Skeletal muscle tissue (tissue), 4 donors: ENCODE results near the gene NSRP1. TPM values are rescaled to one million over a fixed set of nuclear protein-coding genes. Genes with fewer than 3 reads are reported as not detected.

Source experiments
- H3K27ac ChIP-seq: one replicate; pipeline ENCODE4 v1.7.0; 2013; ENCODE audit warnings: mild to moderate bottlenecking, low read depth, low read length, inconsistent platforms
- H3K27me3 ChIP-seq, 3 donors: one replicate each; pipeline ENCODE4 v1.7.0; 2013; ENCODE audit warnings: low read length in 3 of 3; ENCODE audit not compliant: control insufficient read depth in 3 of 3, insufficient read depth in 3 of 3
- H3K36me3 ChIP-seq, 3 donors: one replicate each; pipeline ENCODE4 v1.7.0; 2013; ENCODE audit warnings: low read length in 3 of 3; ENCODE audit not compliant: control insufficient read depth in 3 of 3, insufficient read depth in 3 of 3
- H3K4me1 ChIP-seq, 3 donors: one replicate each; pipeline ENCODE4 v1.7.0; 2013; ENCODE audit warnings: low read length in 3 of 3, mild to moderate bottlenecking in 3 of 3; ENCODE audit not compliant: control insufficient read depth in 3 of 3, insufficient read depth in 3 of 3
- H3K4me3 ChIP-seq, 3 donors: one replicate each; pipeline ENCODE4 v1.7.0; 2013; ENCODE audit warnings: low read length in 3 of 3
- H3K9ac ChIP-seq, 3 donors: one replicate each; pipeline ENCODE4 v1.7.0; 2013; ENCODE audit warnings: low read length in 3 of 3, mild to moderate bottlenecking in 3 of 3, moderate library complexity in 2 of 3, low read depth in 1 of 3
- H3K9me3 ChIP-seq, 3 donors: one replicate each; pipeline ENCODE4 v1.7.0; 2013; ENCODE audit warnings: low read length in 3 of 3; ENCODE audit not compliant: control insufficient read depth in 3 of 3
- total RNA-seq: library from RNA; depleted of rRNA; stranded (reverse); fragments of >200 nt; gene quantifications from one replicate; pipeline ENCODE4 v1.2.3, GENCODE V29; 2014
- donor health status: Osteomylitis.

Gene NSRP1
- total RNA-seq, 1 donor from 2014 or later = 7.8 TPM

DNA sequence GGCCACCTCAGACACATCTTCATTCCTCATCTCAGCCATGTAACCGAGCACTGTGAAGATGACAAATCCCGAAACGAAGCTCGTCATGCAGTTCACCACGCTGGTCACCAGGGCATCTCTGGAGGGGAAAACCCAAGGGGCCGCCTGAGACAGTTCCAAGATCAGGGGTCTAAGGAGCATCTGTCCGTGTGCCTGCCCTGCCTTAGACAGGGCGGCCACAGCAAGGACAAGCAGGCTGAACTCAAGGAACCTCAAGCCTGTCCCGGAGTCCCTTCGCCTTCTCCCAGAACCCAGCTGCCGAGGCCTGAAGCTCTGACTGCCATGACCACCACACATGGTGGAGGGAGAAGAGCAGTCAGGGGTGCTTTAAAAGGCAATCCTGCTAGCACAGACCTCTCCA lies 96.1 kb downstream of the NSRP1 start:
- Histone ChIP-seq H3K4me1 (no peaks in the 10 kb centered on the region), H3K9me3 (no peaks in the 10 kb centered on the region), H3K9ac (no peak overlapping the region), H3K27ac (no peak overlapping the region), H3K27me3 (peaks cover 0 to 6% (median 3%) of the 10 kb centered on the region in 3 donors), H3K36me3 (no peaks in the 10 kb centered on the region), H3K4me3 (no peak overlapping the region)

DNA sequence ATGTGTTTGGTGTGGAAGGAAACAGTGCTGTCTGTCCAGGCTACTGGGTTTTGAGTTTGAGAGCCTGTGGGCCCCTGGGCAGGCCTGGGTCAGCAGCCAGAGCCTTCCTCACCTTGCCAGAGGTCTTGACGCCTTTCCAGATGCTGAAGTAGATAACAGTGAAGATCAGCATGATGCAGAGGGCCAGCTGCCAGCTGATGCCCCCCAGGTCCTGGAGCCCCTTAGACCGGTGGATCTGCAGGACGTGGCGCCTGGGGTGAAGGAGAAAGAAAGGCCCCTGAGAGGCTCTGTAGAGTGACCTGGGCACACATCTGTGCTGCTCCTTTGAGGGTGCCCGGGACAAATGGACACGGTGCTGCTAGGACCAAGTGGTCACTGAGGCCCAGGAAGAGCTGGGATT lies 100.4 kb downstream of the NSRP1 start:
- H3K36me3 ChIP-seq = no peaks in the 10 kb centered on the region

DNA sequence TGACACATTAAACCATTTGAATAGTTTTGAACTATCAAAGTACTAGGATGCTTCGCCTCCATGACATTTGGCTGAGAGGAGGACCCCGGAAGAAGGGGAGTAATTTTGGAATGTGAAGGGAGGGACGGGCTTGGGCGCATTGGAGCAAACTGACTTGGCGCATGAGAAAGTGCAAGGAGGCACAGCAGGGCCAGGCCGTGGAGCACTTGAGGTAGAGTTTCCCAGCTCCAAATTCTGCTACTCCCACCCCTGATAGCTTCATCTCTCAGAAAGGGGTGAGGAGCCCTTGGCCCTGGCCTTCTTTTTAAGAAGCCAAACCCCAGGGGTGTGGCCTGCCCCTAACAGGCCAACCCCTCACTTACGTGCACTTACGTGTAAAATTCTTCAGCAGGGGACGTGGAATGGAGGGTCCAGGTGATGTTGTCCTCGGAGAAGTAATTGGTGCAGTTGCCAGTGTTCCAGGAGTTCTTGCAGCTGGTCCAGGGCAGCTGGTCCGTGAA lies 101.2 kb downstream of the NSRP1 start:
- Histone ChIP-seq H3K27ac (no peak overlapping the region), H3K4me1 (no peaks in the 10 kb centered on the region), H3K9ac (no peak overlapping the region), H3K27me3 (peaks cover 0 to 6% (median 2%) of the 10 kb centered on the region in 3 donors), H3K4me3 (no peak overlapping the region), H3K9me3 (no peaks in the 10 kb centered on the region), H3K36me3 (no peaks in the 10 kb centered on the region)

More for the DNA sequence above, 100.4 kb downstream of the NSRP1 start:
- Histone ChIP-seq H3K4me3 (no peak overlapping the region), H3K4me1 (no peaks in the 10 kb centered on the region), H3K9ac (no peak overlapping the region), H3K27ac (no peak overlapping the region), H3K9me3 (no peaks in the 10 kb centered on the region), H3K27me3 (peaks cover 0 to 3% (median 2%) of the 10 kb centered on the region in 3 donors)

DNA sequence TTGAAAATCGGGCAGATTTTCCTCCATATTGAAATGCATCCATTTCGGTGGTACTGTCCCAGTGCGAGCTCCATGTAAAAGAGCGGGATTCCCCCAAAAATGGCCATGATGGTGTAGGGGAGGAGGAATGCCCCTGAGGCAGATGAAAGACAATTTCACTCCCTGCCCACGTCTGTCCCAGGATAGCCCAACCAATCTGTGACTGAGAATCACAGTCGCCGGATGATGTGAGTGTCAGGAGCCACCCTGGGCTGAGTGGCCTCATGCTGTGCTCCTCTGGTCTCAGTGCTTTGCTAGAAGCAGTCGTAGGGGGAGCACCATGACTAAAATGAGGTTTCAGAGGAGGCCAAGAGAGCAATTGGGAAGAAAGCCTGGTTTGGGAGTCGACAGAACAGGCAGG lies 102.2 kb downstream of the NSRP1 start:
- Histone ChIP-seq H3K36me3 (no peaks in the 10 kb centered on the region), H3K9ac (no peak overlapping the region), H3K9me3 (no peaks in the 10 kb centered on the region), H3K27ac (no peak overlapping the region), H3K4me3 (no peak overlapping the region), H3K4me1 (no peaks in the 10 kb centered on the region), H3K27me3 (peaks cover 0 to 6% (median 2%) of the 10 kb centered on the region in 3 donors)

DNA sequence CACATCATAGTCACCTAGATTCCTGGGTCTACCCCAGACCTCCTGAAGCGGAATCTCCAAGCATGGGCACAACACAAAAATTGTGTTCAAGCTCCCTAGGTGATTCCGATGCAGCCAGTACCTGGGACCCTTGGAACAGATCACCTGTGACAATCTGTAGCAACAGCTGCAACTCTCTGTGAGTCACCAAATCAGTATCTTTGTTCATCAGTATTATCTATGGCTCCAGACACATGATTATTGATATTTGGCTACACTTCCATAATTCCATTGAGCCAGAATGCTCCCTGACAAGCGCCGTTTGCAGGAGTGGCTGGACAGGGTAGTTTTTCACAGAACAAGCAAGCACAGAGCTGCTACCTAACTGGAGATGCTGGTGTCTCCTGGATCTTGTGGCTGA lies 102.7 kb downstream of the NSRP1 start:
- Histone ChIP-seq H3K36me3 (no peaks in the 10 kb centered on the region), H3K9ac (no peak overlapping the region), H3K9me3 (no peaks in the 10 kb centered on the region), H3K27ac (no peak overlapping the region), H3K27me3 (peaks cover 0 to 6% (median 2%) of the 10 kb centered on the region in 3 donors), H3K4me1 (no peaks in the 10 kb centered on the region), H3K4me3 (no peak overlapping the region)

DNA sequence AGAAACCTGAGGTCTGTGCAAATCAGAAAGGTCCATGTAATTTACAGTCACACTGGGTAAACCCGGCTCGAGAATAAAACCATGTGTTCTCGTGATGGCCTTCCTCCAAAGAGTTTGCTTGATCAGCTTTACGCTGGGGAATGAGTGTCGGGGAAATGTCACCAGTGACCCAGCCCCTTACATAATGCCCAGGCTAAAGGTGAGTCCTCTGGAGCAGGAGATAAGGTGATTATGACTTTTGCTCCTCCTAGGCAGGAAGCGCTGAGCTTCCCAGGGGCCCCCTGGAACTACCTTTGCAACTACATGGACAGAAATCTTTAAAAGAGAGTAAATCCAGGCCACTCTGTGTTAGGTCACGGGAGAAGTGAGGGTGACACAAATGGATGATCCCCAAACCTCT lies 103.2 kb downstream of the NSRP1 start:
- Histone ChIP-seq H3K27me3 (peaks cover 0 to 6% (median 2%) of the 10 kb centered on the region in 3 donors), H3K4me1 (no peaks in the 10 kb centered on the region), H3K27ac (no peak overlapping the region), H3K4me3 (no peak overlapping the region), H3K9ac (no peak overlapping the region), H3K36me3 (no peaks in the 10 kb centered on the region), H3K9me3 (no peaks in the 10 kb centered on the region)

DNA sequence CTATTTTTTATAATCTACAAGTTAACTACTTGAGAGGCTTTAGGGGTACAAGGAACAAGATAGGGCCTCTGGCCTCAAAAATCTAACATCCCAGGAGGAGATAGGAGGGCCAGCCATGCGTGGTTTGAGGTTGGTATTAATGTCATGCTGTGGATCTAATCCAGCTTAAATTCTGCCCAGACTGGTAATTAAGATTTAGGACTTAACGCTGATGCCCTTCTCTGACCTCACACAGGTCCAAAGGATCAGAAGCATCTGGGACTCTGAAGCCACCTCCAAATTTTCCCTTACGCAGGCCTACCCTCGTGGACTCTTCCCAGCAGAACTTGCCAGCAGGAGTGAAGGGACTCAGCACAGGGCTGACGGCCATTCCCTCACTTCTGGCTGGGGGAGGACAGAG lies 103.8 kb downstream of the NSRP1 start:
- Histone ChIP-seq H3K4me3 (no peak overlapping the region), H3K36me3 (no peaks in the 10 kb centered on the region), H3K27ac (no peak overlapping the region), H3K9ac (no peak overlapping the region), H3K9me3 (no peaks in the 10 kb centered on the region), H3K4me1 (no peaks in the 10 kb centered on the region), H3K27me3 (peaks cover 0 to 6% (median 2%) of the 10 kb centered on the region in 3 donors)

- Histone ChIP-seq H3K36me3 (no peaks in the 10 kb centered on the region), H3K9me3 (no peaks in the 10 kb centered on the region), H3K27me3 (peaks cover 2 to 9% (median 3%) of the 10 kb centered on the region in 3 donors), H3K4me1 (no peaks in the 10 kb centered on the region), H3K27ac (no peak overlapping the region), H3K9ac (no peak overlapping the region), H3K4me3 (no peak overlapping the region)
These were observed 104.7 kb downstream of the NSRP1 start for GRCh38 chr17:30221346-30221745.

GRCh38 chr17:30222251-30222650 lies 105.6 kb downstream of the NSRP1 start:
- H3K4me1 ChIP-seq = no peaks in the 10 kb centered on the region
- no peaks in the 10 kb centered on the region for H3K36me3 ChIP-seq
- peaks cover 7 to 14% (median 8%) of the 10 kb centered on the region in 3 donors for H3K27me3 ChIP-seq
- no peak overlapping the region for H3K4me3 ChIP-seq
- H3K9me3 ChIP-seq = no peaks in the 10 kb centered on the region
- no peak overlapping the region for H3K9ac ChIP-seq
- H3K27ac ChIP-seq = no peak overlapping the region

DNA sequence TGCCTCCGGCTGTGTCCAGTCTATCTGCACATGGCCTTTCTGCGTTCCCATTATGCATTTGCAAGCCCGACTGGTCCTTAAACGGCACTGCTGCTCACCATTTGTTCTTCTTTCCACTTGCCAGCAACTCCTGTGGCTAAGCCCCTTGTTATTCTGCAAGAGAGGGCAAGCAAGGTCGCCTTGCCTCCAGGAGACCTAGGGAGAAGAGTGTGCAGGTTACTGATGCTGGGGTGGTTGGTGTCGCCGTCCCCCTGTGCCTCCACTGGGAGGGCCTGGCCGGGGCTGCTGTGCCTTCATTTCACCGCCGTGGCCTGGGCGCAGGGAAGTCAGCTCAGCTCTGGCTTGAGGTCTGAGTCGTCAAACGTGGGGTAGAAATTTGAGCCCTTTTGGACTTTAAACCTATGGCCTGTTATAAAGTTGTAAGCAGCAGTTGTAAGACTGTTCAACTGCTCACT lies 106.1 kb downstream of the NSRP1 start:
- Histone ChIP-seq H3K36me3 (no peaks in the 10 kb centered on the region), H3K27me3 (peaks cover 8 to 16% (median 9%) of the 10 kb centered on the region in 3 donors), H3K27ac (no peak overlapping the region), H3K9ac (no peak overlapping the region), H3K4me3 (no peak overlapping the region), H3K9me3 (no peaks in the 10 kb centered on the region), H3K4me1 (no peaks in the 10 kb centered on the region)
